ENCODE data around the gene MEIKIN.
A peak's percentile ranks its signal among the peaks of the same experiment; 100 is the strongest.
"Not testable (repeated sequence)": the region's sequence is repeated elsewhere in the genome, so short reads cannot be mapped to it uniquely, and the experiment has no call there.

The MEIKIN gene

GRCh38 chr5:131812371-131813160 lies 132.9 kb downstream of the MEIKIN start:
- no peak for DNase-seq (ENCODE audit: low read depth in 2 of 2)

DNA sequence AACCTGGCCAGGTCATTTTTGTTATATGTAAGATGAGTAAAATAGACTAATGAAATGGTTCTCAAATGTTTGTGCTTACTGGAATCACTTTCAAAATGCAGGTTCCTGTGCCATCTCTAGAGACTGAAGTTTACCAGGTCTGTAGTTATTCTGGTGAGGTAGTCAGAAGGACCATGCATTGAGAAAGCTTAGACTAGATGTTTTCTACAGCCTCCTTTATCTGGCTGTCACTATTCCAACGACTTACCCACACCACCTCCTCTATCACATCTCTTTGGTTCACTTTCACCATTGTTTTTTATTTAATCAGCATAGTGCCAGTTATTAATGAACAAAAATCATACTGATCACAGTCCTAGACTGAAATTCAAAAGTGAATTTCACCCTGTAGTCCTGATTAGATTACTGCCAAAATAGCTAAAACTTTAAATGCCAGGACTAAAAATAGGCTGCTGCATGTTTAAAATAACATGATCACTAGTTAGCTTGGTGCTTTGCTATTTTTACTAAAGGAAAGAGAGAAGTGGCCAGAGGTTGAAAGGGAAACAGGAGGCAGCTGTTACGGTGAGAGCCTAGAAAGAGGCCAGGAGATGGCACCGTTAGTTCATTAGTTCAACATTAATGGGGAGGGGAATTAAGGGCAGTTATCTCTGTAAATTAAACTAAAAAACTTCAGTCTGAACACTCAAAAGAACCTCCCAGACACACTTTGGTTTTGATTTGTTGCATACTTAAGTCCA lies 134.8 kb downstream of the MEIKIN start:
- no peak for DNase-seq (ENCODE audit: low read depth in 2 of 2)

- peak; percentile 97 to 99 for DNase-seq (ENCODE audit: low read depth in 2 of 2)
Measured at GRCh38 chr5:131796793-131797693, 148.4 kb downstream of the MEIKIN start, which contains the start of gene FNIP1. Gene FNIP1 (minus strand): TSS chr5:131797017. CDS start chr5:131796921, 96 bp downstream.

DNA sequence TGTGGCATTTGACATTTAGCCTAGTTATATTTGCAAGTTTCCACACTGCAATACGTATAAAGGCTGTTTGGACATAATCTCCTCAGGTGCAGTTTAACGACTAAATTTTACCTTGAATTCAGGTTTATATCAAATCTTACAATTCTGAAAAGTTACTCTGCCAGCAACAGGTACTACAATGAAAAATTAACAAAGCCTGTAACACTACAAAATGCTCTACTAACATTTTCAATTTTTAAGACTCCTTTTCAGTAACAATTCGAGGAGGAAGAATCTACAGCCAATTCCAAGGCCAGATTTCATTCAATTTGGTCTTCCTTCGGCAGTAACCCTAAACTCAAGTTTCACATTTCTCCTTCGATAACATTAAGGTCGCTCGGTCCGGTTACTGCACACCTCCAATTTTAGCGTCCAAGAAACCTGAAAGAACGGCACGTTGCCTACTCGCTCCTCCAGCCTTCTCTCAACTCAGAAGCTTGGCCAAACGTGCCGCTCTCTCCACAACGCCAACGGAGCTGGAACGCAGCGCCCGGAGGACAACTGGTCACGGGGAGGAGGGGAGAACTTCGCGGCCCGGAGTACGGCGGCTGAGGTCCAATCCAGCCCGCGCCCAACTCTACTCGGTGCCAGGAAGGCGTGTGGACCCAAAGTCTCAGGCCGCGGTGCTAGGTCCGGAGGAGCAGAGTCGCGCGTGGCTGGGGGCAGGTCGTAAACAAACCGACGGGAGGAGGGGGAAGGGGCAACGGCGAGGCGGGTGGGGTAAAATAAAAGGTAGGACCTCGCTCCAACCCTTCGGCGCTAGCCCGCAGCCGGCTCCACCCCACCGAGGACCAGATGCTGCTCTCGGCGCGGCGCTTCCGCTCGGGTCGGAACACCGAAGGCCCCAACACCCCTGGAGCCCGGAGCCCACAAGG lies 149.3 kb downstream of the MEIKIN start:
- peak in 1 of 2 donors; percentile 17 for DNase-seq (ENCODE audit: low read depth in 2 of 2)

- DNase-seq (ENCODE audit: low read depth in 2 of 2), result no peak
Measured at GRCh38 chr5:131795228-131795627, 150.2 kb downstream of the MEIKIN start.

DNA sequence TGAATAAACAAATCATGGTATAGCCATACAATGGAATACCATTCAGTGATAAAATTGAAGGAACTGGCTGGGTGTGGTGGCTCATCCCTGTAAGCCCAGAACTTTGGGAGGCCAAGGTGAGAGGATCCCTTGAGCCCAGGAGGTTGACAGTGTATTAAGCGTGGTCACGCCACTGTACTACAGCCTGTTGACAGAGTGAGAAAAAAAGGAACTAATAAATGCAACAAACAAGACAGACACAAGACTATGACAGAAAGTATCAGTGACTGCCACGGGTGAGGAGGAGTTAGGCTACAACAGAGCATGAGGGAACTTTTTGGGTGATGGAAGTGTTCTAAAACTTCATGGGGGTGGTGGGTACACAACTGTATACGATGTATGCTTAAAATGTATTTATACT lies 150.9 kb downstream of the MEIKIN start:
- no peak for DNase-seq (ENCODE audit: low read depth in 2 of 2)

DNA sequence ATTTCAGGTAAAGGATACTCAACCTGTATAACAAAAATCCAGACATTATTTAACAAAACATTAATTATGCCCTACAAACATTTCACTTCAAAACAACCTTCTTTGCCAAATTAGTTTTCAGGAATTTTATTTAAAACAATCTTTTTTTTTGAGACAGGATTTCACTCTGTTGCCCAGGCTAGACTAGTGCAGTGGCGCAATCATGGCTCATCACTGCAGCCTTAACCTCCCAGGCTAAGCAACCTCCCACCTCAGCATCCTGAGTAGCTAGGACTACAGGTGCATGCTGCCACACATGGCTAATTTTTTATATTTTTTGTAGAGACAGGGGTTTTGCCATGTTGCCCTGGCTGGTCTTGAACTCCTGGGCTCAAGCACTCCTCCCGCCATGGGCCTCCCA lies 152.6 kb downstream of the MEIKIN start:
- DNase-seq (ENCODE audit: low read depth in 2 of 2), result no peak

DNA sequence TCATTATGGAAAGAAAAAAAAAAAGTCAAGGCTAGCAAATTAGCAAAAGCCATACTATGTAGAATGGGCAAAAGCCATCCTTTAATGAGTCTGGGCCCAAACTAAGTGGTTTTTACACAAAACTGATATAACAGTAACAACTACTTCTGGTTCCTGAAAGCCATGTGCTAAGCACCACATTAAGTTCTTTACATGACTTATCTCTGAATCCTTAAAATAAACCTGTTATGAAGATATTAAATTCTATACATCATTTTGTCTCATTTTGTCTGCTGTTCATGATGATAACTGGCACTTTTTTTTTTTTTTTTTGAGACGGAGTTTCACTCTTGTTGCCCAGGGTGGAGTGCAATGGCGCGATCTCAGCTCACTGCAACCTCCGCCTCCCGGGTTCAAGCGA lies 153.6 kb downstream of the MEIKIN start:
- no peak for DNase-seq (ENCODE audit: low read depth in 2 of 2)

DNA sequence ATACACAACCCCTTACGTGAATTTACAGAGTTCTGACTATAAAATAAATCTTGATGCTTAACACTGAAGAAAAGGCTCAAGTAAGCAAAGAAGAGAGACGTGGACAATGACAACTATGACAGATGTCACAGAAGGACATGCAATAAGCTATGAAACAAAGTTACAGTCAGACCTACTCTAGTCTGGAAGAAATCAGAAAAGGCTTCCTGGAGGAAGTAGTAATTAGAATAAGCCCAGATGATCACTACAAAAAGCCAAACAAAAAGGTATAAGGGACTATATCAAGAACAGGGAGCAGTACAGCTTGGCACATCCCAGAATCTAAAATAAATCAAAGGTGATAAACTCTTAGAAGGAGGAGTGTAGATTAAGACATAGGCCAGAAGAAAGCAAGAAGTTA lies 154.9 kb downstream of the MEIKIN start:
- no peak for DNase-seq (ENCODE audit: low read depth in 2 of 2)

- no peak for DNase-seq (ENCODE audit: low read depth in 2 of 2)
Measured at GRCh38 chr5:131789765-131790164, 155.7 kb downstream of the MEIKIN start.

DNA sequence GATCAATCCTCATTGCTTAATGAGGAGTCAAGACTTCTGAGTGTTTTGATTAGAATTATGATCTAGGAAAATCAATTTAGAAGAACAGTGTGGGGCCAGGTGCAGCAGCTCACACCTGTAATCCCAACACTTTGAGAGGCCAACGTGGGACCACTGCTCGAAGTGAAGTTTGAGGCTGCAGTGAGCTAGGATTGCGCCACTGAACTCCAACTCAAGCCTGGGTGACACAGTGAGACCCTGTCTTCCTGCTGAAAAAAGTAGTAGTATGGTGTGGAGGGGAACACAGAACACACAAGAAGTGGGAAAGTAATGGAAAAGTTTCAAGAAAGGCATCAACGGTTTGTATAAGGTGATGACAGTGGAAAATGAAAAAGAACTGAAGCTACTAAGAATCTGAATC lies 157.7 kb downstream of the MEIKIN start:
- DNase-seq (ENCODE audit: low read depth in 2 of 2), result no peak

DNA sequence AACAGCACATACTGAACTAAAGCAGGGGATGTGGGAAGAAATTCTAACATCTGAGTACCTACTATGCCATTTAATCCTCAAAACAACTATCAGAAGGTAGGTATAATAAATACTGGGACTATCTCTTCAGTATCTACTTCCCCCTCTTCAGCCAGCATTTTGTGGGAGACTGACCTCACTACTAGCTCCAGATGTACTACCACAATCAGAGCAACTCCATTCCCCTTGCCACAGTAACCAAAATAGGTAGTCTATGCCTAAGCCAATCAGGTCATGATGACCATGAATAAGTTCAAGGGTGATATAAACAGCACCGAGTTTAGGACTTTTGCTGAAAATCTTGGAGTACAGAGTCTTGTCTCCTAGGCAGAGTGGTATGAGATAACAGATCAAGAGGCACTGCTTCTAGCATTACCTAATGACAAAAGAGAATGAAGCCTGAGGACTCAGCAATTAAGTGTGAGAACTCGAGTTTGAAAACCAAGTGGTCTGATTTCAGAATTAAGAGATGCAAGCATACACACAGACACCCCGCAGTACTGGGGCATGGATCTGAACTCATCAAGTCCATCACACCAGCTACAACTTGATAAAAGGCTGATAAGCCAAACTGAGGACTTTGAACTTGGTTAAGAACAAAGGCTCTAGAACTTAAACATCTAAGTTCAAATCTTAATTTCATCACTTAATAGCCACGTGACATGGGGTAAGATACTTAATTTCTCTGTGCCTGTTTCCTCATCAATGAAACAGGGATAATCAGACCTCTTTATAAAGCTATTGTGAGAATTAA lies 158.4 kb downstream of the MEIKIN start:
- DNase-seq (ENCODE audit: low read depth in 2 of 2), result no peak

DNA sequence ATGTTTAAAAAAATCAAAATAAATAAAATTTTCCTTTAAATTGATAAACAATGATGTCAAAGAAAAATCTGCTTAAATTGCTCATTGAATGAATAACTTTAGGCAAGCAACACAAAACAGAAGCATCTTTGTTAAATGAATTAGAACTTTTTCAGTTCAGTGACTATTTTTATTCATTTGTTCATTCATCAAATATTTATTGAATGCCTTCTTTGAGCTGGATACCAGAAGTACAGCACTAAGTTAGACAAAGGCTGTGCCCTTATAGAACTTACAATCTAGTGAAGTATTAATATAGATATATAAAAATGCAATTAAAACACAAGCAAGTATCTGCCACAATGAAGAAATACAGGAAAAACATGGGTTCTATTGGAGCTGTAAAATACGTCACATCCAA lies 159.4 kb downstream of the MEIKIN start:
- DNase-seq (ENCODE audit: low read depth in 2 of 2), result no peak

- no peak for DNase-seq (ENCODE audit: low read depth in 2 of 2)
Measured at GRCh38 chr5:131783874-131784273, 161.6 kb downstream of the MEIKIN start.

DNA sequence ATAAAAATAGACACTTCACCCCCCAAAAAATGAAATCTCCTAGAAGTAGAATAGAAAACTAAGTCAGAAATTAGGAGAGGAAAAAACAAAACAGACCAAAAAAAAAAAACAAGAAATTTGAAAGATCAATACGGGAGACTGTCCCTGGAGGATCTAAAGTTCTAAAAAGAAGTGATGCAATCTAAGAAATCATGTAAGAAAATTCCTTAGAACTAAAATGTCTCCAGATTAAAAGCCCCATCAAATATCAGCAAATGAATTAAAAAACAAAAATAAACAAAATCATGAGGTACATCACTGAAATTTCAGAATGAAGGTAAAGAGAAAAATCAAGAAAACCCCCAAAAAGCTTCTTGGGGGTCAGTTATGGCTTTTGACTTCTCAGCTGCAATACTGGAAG lies 162.1 kb downstream of the MEIKIN start:
- DNase-seq (ENCODE audit: low read depth in 2 of 2), result no peak

DNA sequence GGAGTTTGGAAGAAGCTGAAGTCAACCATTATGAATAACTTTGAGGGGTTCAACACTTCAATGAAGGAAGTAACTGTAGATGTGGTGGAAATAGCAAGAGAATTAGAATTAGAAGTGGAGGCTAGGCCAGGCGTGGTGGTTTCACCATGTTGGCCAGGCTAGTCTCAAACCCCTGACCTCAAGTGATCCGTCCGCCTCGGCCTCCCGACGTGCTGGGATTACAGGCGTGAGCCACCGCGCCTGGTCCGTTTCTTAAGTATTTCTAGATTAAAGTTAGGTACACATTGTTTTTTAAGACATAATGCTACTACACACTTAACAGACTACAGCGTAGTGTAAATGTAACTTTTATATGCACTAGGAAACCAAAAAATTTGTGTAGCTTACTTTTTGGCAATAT lies 162.7 kb downstream of the MEIKIN start:
- DNase-seq (ENCODE audit: low read depth in 2 of 2), result no peak

- DNase-seq (ENCODE audit: low read depth in 2 of 2), result not testable (repeated sequence)
Measured at GRCh38 chr5:131778141-131778540, 167.3 kb downstream of the MEIKIN start.

- DNase-seq (ENCODE audit: low read depth in 2 of 2), result no peak
Measured at GRCh38 chr5:131776450-131776849, 169.0 kb downstream of the MEIKIN start.

DNA sequence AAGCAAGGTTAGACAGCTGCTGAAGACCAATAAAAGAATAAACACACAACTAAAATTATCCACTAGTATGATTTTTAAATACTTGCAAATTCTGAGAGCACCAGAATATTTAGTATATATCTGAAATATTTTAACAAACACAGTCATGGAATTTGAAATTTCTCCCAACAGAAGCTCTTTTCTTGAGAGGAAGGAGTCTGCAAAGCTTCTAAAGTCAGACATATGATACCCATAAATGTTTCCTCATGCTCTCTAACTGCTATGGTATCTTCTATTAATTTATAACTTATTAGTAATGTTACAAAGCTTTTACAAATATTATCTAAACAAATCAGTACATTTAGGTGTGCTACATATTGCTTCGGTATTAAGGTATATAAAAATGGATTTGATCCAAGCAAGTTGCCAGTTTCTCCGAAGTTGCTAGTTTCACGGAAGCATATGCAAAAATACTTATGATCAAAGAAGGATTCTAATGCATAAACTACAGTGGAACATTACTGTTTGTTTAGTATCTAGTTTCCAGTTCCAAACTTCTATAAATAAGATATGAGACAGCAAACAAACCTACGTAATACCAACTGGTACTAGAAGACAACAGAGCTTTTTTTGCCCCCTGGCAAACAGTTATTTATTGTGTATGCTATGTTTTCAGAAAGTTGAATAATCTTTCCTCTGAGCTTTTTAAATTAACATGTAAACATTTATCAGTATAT lies 170.7 kb downstream of the MEIKIN start:
- no peak for DNase-seq (ENCODE audit: low read depth in 2 of 2)

DNA sequence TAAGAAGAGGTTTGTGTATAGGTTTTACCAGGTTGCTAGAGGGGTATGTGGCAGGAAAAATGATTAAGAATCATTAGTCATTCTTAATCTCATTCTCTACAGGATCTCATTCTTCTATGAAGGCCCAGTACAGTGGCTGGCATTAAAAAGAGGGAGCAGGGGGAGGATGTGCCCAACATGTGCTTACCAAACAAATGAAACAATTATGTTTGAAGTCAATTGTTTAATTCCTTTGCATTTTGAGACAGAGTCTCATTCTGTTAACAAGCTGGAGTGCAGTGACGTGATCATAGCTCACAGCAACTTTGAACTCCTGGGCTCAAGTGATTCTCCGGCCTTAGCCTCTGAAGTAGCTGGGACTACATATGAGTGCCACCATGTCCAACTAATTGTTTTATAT lies 171.7 kb downstream of the MEIKIN start:
- no peak for DNase-seq (ENCODE audit: low read depth in 2 of 2)

All from stimulated activated CD4-positive, alpha-beta T cell treated with anti-CD3 and anti-CD28 coated beads, Interleukin-1b, Interleukin-23, amount 100 ng/mL, for 4 hours (primary cell).